NCI-H748 (cell line): ENCODE data around the gene CD19.
A peak's percentile ranks its signal among the peaks of the same experiment; 100 is the strongest.
"Not testable (repeated sequence)": the region's sequence is repeated elsewhere in the genome, so short reads cannot be mapped to it uniquely, and the experiment has no call there.

Experiments
- DNase-seq: peaks from one replicate; lab custom pipeline; 2025; ENCODE audit not compliant: unreplicated experiment; lab: John Stamatoyannopoulos, UW

The CD19 gene

DNA sequence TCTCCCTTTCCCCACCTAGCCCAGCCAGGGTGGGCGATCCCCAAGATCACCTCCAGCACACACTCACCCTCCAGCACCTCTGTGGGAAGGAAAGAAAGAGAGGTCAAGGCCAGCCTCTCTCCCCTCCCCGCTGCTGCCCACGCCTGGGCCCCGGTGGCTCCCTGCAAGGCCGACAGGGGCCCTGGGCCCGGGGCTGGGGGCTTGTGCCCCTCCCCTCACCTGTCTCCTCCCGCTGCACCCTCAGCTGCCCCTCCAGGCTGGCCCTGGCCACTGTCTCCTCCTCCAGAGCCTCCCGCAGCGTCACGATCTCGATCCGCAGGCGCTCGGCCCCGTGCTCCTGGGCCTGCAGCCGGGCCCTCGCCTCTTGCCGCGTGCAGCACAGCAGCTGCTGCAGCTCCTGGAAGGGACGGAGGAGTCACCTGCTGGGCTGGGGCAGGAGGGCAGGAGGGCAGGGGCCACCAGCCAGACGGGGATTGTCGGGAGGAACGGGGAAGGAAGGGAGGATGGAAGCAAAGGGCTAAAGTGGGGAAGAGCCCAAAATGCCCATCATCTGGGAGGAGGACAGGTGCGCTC lies 25.9 kb upstream of the CD19 start:
- DNase-seq, result no peak

- no peak for DNase-seq
Measured at GRCh38 chr16:28910086-28911031, 21.4 kb upstream of the CD19 start.

DNA sequence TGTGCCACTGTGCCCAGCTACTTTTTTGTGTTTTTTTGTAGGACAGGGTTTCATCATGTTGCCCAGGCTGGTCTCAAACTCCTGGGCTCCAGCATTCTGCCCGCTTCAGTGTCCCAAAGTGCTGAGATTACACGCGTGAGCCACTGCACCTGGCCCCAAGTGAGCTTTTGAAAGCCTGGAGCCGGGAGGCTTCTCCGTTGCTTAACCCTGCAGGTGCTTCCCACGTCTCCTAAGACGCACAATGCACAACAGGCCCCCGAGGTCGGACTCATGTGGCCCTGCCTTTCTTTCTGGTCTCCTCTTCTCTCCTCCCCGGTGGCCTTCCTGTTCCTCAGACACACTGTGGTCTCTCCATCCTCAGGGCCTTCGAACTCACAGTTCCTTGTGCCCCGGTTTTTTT lies 19.2 kb upstream of the CD19 start:
- no peak for DNase-seq

GRCh38 chr16:28913946-28914724 lies 17.6 kb upstream of the CD19 start:
- no peak for DNase-seq

GRCh38 chr16:28915181-28915580 lies 16.6 kb upstream of the CD19 start:
- DNase-seq, result no peak

DNA sequence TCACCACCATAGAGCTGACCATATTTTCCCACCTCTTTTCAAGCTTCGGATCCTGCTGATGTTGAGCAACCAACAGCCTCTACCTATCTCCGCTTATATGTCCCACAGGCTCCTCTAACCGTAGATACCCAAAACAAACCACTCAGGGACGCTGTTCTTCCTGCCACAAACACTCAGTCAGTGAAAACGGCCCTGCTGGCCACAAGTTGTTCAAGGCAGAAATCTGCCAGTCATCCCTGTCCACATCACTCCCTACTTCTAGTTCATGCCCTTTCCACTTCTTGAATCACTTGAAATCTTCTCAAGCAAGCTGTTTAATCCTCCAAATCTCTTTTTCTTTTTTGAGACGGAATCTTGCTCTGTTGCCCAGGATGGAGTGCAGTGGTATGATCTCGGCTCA lies 14.7 kb upstream of the CD19 start:
- no peak for DNase-seq

GRCh38 chr16:28918698-28919097 lies 13.1 kb upstream of the CD19 start:
- no peak for DNase-seq

GRCh38 chr16:28923231-28923587 lies 8.6 kb upstream of the CD19 start:
- no peak for DNase-seq

GRCh38 chr16:28923652-28924398 lies 7.9 kb upstream of the CD19 start:
- DNase-seq, result no peak

- DNase-seq, result peak; percentile 54
Measured at GRCh38 chr16:28924399-28924761, 7.4 kb upstream of the CD19 start.

GRCh38 chr16:28924762-28925385 lies 6.9 kb upstream of the CD19 start, which contains the start of gene RABEP2:
TSS of gene RABEP2 (minus strand) at chr16:28925238. CDS start at chr16:28925163, 75 bp downstream.
- DNase-seq, result peak; percentile 93

DNA sequence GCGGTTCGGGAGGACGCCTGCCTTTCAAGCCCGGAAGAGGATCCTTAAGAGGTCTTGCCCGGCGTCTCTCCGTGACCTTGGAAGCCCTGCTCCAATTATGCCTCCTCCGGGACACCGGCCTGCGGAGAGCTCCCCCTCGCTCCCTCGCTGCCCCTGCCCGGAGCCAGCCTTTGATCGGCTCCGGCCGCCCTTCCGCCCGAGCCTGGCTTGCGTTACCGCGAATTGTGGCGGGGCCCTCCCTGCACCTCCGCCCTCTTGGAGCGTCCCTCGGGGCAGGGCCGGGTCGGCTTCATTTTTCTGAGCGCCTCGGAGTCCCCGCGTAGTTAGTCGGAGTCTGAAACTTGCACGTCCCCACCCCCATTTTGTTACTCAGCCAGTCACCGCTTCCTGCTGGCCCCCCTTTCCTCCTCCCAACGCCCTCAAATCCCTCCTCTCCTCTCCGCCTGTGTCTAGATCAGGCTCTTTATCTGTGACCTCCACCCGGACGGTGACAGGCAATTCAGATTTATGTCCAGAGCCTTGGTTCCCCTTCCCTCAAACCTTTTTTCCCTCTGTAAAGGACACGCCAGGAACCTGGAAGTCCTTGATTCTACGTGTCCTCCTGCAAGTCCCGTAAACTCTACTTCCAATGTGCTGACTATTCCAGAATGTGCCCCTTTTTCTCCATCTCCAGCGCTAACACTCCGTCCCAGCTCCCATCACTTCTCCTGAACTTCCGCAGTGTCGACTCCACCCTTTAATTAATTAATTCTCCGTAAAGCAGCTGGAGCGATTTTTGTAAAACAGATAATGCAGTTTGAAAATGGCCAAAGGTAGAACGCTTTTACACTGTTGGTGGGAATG lies 6.2 kb upstream of the CD19 start:
- DNase-seq, result peak; percentile 73

DNA sequence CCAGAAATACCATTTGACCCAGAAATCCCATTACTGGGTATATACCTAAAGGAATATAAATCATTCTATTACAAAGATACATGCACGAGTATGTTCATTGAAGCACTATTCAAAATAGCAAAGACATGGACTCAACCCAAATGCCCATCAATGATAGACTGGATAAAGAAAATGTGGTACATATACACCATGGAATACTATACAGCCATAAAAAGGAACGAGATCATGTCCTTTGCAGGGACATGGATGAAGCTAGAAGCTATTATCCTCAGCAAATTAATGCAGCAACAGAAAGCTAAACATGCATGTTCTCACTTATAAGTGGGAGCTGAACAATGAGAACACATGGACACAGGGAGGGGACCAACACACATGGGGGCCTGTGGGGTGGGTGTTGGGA lies 5.5 kb upstream of the CD19 start:
- not testable (repeated sequence) for DNase-seq

- DNase-seq, result no peak
Measured at GRCh38 chr16:28927815-28928214, 4.0 kb upstream of the CD19 start.

GRCh38 chr16:28930203-28930602 lies 1.6 kb upstream of the CD19 start:
- DNase-seq, result no peak

GRCh38 chr16:28930652-28931051 lies 1.1 kb upstream of the CD19 start:
- no peak for DNase-seq

GRCh38 chr16:28932339-28933141 lies 769 bp downstream of the CD19 start:
- DNase-seq, result no peak

GRCh38 chr16:28933171-28933570 lies 1.4 kb downstream of the CD19 start:
- DNase-seq, result no peak

GRCh38 chr16:28935346-28935745 lies 3.6 kb downstream of the CD19 start:
- no peak for DNase-seq
